Activated CD8-positive, alpha-beta memory T cell treated with anti-CD3 and anti-CD28 coated beads, Interleukin-2, amount 50 U/mL, for 24 hours (primary cell): ENCODE results near the gene NTMT1.

Experiments used
- DNase-seq: peaks from one replicate; pipeline ENCODE4 v3.0.0-alpha.2; 2020; ENCODE audit errors: extremely low read depth

Gene NTMT1

GRCh38 chr9:129637102-129637501, 11.1 kb downstream of the NTMT1 start:
- no peak for DNase-seq

DNA sequence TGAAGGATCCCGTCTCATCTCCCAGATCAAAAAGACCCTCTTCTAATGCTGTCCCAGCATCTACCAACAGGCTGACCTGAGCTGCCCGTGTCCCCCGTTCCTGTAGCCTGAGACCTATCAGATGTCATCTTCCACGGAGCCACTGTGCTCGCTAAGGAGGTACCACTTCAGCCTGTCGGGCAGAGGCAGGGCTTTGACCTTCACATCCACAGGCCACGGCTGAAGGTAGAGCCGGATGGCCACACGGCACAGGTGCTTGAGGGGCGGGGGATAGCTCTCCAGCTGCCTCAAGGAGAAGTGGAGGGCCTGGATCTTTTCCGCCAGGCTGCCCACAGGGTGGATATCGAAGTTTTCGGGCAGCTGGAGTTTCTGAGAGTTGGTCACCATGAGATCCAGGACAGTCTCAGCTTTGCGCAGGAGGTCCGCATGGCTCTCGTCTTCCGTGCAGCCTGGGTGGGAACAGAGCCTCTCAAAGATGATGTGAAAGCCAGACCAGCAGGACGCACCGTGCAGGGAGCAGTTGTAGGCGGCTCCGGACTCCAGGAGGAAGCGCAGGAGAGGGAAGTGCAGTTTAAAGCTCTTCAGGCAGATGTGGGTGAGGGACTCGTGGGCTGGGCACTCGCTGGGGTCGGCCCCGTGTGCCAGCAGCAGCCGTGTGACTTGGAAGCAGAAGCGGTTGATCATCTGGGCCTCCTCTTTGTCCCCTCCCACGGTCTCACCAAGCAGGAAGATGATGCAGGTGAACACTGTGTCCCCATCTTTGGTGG, 11.9 kb downstream of the NTMT1 start:
- DNase-seq = no peak

DNA sequence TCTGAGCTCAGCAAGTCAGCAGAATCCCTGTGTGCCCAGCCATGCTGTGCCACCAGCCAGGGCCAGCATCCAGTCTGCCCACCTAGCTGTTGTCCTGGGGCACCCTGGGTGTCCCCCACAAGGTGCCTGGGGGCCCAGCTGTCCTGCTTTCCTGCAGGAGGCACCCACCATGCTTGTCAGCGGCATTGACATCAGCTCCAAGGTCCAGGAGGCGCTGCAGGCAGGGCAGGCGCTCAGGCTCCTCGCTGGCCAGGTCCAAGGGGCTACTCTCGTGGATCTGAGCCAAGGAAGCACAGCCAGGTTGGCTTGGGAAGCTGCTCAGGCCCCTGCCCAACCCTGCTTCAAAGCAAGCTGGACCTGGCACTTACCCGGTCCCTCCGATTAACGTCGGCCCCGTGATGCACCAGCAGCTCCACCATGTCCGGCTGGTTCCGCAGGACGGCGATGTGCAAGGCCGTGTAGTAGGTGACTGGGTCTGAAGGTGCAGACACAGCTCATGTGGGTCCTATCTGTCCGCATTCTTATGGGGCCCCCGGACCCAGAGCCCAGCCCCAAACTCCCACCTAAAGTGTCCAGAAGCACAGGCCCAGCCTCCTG, 13.2 kb downstream of the NTMT1 start:
- DNase-seq = no peak

GRCh38 chr9:129639756-129640085, 13.8 kb downstream of the NTMT1 start:
- no peak for DNase-seq

- DNase-seq = no peak
Observed at GRCh38 chr9:129640086-129640870, 14.3 kb downstream of the NTMT1 start.

- DNase-seq = no peak
Observed at GRCh38 chr9:129640871-129641749, 15.1 kb downstream of the NTMT1 start.

- DNase-seq = peak; percentile 90
Observed at GRCh38 chr9:129641750-129642585, 16.0 kb downstream of the NTMT1 start, which contains the start of gene ASB6. Gene ASB6, minus strand, starts transcription at chr9:129642151. Its CDS starts 152 bp downstream, at chr9:129641999.

DNA sequence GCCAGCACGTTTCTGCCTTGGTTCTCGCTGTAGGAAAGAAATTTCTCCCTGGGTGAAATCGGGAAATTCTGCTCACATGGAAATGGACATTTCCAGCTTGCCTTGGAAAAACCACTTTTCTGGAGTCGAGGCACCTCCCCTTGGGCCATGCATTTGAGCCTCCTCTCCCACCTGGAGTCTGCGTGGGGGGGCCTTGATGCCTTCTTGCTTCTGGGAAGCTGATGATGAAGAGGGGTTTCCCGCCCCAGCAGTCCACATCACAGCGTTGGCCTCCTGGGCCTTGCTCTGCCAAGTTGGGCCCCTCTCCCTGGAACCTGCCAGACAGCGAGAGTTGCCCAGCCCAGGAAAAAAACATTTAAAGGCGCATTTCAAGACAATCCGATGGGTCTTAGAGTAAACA, 17.7 kb downstream of the NTMT1 start:
- DNase-seq = no peak

DNA sequence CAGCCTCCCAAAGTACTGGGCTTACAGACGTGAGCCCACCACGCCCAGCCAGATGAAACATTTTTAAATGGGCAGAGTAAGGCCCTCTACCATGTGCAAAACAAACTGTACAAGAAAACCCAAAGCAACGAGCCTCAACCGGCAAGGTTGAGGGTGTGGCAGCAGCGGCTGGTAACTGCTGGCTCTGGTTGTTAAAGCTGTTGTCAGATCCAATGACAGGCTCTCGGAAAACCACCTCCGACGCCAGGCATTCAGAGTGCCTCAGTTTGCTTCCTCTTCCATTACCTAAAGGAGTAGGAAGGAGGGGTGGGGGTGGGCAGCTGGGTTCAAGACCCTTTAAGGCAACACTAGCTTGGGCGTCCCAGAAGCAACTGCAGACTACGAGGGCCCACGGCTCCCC, 18.4 kb downstream of the NTMT1 start:
- DNase-seq = no peak

GRCh38 chr9:129644902-129645301, 18.9 kb downstream of the NTMT1 start:
- DNase-seq = no peak

GRCh38 chr9:129646252-129646651, 20.3 kb downstream of the NTMT1 start:
- no peak for DNase-seq

- no peak for DNase-seq
Observed at GRCh38 chr9:129646654-129647053, 20.7 kb downstream of the NTMT1 start.

DNA sequence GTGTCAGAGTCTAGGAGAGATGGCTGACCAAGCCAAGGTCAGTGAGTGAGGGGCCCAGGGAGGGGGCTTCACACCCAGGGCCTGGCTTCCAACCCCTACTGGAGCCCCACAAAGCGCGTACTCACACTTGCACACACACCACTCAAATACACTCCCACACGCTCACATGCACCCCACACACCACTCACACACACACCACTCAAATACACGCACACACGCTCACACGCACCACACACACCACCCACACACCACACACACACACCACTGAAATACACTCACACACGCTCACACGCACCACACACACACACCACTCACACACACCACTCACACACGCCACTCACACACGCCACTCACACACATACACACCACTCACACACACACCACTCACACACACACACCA, 21.7 kb downstream of the NTMT1 start:
- no peak for DNase-seq

DNA sequence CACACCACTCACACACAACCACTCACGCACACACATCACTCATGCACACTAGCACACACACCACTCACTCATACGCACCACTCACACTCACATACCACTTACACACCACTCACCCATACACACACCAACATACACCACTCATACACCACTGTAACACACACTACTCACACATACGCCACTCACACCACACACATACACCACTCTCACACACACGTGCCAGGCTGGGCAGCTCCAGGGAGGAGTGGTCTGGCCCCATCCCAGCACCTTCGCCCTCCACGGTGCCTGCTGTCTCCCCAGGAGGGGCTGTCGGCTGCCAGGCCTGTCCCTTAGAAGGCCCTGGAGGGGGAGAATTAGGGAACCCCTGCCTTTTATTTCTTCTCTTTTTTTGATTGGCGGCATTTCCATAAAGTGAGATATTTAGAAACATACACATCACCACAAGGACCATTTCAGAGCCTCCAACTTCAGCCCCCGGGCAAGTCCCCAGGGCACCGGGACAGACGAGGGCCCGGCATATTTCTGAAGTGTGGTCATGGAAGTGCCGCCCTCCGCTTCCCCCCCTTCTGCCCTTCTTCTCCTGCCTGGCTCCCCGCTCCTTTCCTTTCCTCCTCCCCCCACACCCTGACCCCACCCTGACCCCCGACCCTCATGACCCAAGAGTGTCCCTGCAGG, 22.3 kb downstream of the NTMT1 start:
- DNase-seq = no peak

- DNase-seq = no peak
Observed at GRCh38 chr9:129648764-129649115, 22.8 kb downstream of the NTMT1 start.

- DNase-seq = no peak
Observed at GRCh38 chr9:129649726-129650679, 24.0 kb downstream of the NTMT1 start.

- no peak for DNase-seq
Observed at GRCh38 chr9:129650680-129651235, 24.8 kb downstream of the NTMT1 start.

DNA sequence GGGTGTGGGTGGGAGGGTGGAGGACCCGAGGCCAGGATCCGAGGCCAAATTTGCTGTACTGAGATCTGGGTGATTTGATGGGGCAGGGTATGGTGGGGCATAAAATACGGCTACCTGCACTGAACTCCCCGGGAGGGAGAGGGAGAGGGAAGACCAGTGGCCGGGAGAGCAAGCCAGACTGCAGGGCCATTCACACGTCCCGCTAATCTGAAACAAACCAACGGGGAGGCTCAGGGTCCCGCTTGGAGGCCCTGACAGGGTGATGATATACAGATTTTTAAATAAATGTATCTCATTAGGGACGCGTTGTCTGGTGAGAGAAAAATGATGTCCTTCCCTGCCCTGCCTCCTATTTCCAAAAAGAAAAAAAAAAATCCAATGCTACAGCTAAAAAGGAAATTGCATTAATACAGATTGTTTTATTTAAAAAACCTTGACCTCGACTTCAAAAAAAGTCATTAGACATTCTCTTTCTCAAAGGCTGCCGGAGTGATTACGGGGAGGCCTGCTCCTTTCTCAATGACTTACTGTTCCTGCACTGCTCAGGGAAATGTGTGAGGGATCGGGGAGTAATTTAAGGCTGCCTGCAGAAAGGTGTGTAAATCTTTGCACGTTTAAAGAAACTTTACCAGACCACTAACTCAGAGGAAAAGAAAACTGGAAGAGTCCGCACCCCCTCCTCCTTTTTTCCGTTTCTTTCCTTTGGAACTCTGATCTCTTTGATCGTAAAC, 28.0 kb downstream of the NTMT1 start:
- DNase-seq = no peak
